ENCODE results near the gene PDPK1.

DNA sequence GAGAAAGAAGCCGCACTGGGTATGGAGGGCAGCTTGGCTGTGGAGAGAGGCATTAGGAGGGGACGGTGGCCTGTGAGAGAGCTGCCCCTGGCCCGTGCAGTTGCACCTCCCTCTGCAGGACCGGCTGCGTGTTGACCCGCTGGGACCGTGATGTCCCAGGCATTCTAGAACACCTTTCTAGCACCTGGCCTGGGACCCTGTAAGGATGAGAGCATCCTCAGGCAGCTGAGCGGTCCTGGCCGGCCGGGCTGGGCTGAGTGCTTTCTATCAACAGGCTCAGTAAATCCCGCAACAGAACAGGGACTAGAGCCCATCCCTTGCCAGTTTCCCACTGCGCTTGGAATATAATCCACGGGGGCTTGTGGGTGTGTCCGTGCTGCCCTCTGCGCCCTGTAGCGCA, 48.2 kb upstream of the PDPK1 start:
- TF ChIP-seq, protein P1, sequence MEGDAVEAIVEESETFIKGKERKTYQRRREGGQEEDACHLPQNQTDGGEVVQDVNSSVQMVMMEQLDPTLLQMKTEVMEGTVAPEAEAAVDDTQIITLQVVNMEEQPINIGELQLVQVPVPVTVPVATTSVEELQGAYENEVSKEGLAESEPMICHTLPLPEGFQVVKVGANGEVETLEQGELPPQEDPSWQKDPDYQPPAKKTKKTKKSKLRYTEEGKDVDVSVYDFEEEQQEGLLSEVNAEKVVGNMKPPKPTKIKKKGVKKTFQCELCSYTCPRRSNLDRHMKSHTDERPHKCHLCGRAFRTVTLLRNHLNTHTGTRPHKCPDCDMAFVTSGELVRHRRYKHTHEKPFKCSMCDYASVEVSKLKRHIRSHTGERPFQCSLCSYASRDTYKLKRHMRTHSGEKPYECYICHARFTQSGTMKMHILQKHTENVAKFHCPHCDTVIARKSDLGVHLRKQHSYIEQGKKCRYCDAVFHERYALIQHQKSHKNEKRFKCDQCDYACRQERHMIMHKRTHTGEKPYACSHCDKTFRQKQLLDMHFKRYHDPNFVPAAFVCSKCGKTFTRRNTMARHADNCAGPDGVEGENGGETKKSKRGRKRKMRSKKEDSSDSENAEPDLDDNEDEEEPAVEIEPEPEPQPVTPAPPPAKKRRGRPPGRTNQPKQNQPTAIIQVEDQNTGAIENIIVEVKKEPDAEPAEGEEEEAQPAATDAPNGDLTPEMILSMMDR (conservative IDR thresholded peaks at IDR 0.05; ENCODE audit: low read depth, low read length) = no peak
- TF ChIP-seq POLR2A (IDR thresholded peaks at IDR 0.05; ENCODE audit: low read depth, low read length) (no peak), RAD21 (IDR thresholded peaks at IDR 0.05; ENCODE audit: low read length) (no peak), MXI1 (IDR thresholded peaks at IDR 0.05; ENCODE audit: borderline replicate concordance, low read depth, low read length) (no peak)
- TF ChIP-seq, protein P2, sequence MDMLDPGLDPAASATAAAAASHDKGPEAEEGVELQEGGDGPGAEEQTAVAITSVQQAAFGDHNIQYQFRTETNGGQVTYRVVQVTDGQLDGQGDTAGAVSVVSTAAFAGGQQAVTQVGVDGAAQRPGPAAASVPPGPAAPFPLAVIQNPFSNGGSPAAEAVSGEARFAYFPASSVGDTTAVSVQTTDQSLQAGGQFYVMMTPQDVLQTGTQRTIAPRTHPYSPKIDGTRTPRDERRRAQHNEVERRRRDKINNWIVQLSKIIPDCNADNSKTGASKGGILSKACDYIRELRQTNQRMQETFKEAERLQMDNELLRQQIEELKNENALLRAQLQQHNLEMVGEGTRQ (IDR thresholded peaks at IDR 0.05; ENCODE audit: low read depth, low read length) = no peak

All from IMR-90 (cell line).